Measurements from ENCODE around the gene IGSF21.

The IGSF21 gene

DNA sequence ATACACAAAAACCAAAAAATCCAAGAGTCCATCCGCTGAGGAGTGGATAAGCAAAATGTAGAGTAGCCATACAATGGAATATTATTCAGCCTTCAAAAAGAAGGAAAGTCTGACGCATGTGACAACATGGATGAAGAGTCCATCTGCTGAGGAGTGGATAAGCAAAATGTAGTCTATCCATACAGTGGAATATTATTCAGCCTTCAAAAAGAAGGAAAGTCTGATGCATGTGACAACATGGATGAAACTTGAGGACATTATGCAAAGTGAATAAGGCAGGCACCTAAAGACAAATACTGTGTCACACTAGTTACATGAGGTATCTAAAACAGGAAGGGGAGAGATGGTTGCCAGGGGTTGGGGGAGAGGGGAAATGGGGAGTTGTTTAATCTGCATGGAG, 14.0 kb upstream of the IGSF21 start:
- TF ChIP-seq, protein P1, sequence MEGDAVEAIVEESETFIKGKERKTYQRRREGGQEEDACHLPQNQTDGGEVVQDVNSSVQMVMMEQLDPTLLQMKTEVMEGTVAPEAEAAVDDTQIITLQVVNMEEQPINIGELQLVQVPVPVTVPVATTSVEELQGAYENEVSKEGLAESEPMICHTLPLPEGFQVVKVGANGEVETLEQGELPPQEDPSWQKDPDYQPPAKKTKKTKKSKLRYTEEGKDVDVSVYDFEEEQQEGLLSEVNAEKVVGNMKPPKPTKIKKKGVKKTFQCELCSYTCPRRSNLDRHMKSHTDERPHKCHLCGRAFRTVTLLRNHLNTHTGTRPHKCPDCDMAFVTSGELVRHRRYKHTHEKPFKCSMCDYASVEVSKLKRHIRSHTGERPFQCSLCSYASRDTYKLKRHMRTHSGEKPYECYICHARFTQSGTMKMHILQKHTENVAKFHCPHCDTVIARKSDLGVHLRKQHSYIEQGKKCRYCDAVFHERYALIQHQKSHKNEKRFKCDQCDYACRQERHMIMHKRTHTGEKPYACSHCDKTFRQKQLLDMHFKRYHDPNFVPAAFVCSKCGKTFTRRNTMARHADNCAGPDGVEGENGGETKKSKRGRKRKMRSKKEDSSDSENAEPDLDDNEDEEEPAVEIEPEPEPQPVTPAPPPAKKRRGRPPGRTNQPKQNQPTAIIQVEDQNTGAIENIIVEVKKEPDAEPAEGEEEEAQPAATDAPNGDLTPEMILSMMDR (IDR thresholded peaks at IDR 0.05; ENCODE audit: low read length, missing control alignments), result no peak
- H3K4me3 ChIP-seq (replicated peaks; ENCODE audit: low read depth, low read length), result no peak overlapping the region
- DNase-seq (ENCODE audit: low read depth), result no peak

GRCh38 chr1:18094096-18094495, 13.5 kb upstream of the IGSF21 start:
- TF ChIP-seq, protein P1 (IDR thresholded peaks at IDR 0.05; ENCODE audit: low read length, missing control alignments), result no peak
- no peak for DNase-seq (ENCODE audit: low read depth)
- no peak overlapping the region for H3K4me3 ChIP-seq (replicated peaks; ENCODE audit: low read depth, low read length)

DNA sequence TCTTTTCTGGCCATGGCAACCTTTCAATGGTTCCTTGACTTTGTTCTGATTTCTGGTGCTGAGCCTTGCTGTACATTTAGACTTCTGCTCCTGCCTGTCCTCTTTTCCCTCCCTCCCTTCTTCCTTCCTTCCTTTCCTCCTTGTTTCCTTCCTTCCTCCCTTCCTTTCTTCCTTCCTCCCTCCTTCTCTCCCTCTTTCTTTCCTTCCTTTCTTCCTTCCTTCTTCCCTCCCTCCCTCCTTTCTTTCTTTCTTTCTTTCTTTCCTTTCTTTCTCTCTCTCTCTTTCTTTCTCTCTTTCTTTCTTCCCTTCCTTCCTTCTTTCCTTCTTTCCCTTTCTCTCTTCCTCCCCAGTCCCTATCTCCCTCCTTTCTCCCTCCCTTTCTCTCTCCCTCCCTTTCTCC, 10.4 kb upstream of the IGSF21 start:
- no peak for DNase-seq (ENCODE audit: low read depth)
- TF ChIP-seq, protein P1 (IDR thresholded peaks at IDR 0.05; ENCODE audit: low read length, missing control alignments), result no peak
- H3K4me3 ChIP-seq (replicated peaks; ENCODE audit: low read depth, low read length), result no peak overlapping the region

DNA sequence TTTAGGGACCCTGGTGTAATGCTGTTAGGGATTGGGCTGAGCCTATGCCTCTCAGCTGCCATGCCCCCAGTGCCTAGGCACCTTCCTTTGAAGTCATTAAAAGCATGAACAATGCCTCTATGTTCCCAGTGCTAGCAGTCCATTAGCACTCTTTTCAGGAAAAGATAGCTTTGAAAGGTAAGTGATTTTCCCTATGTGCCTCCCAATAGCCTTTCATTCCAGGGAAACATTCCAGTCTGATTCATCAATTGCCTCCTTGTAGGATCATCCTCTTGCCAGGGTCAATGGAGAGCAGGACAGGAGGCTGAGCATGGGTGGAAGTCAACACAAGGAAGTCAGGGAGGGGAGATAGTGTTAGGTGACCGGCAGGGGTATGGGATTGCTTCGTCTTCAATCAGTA, 8.6 kb upstream of the IGSF21 start:
- no peak overlapping the region for H3K4me3 ChIP-seq (replicated peaks; ENCODE audit: low read depth, low read length)
- TF ChIP-seq, protein P1 (IDR thresholded peaks at IDR 0.05; ENCODE audit: low read length, missing control alignments), result no peak

DNA sequence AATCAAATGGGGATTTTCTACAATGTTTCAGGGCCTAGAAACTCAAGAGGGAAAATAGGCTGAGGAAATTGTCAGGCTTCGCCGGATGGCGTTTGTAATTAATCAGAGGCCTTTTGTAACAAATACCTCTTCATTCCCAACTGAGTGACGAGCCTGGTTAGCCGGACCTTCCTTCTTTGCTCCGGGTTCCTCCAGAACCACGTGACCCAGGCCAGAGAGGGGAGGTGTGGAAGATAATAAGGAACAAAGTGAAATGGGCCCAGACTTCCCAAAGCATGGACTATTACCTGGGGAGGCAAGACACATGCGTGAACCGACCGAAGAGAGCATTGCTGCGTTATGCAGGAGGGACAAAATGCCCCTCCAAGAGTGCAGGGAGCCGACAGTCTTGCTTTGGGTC, 7.5 kb upstream of the IGSF21 start:
- TF ChIP-seq, protein P1 (IDR thresholded peaks at IDR 0.05; ENCODE audit: low read length, missing control alignments), result no peak
- DNase-seq (ENCODE audit: low read depth), result no peak
- no peak overlapping the region for H3K4me3 ChIP-seq (replicated peaks; ENCODE audit: low read depth, low read length)

More for the DNA sequence above, 8.6 kb upstream of the IGSF21 start:
- no peak for DNase-seq (ENCODE audit: low read depth)

DNA sequence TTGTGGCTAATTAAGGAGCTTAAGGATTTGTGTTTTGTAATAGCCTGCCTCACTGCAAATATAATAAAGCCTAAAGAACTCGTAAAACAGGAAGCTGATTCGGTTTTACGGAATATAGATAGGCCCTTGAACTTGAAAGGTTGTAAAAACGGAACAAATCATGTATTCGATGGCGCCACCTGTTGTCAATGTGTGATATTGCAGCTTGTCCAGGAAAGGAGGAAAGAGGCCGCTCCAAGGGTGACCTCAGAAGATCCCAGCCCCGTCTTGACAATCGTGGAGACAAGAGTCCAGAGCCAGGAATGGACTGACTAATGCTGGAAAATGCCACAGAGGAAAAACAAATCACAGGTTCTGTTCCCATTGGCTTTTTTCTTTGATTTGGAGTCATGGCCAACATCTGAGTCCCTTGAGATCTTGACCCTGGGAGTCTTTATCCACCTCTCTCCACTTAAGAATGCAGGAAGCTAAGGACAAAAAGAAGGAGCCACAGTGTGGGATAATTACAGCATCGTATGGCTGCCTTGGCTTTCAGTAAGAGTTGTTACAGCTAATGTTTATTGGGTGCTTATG, 7.0 kb upstream of the IGSF21 start:
- TF ChIP-seq, protein P1 (IDR thresholded peaks at IDR 0.05; ENCODE audit: low read length, missing control alignments), result peak; percentile 75
- no peak overlapping the region for H3K4me3 ChIP-seq (replicated peaks; ENCODE audit: low read depth, low read length)
- peak; percentile 69 for DNase-seq (ENCODE audit: low read depth)

DNA sequence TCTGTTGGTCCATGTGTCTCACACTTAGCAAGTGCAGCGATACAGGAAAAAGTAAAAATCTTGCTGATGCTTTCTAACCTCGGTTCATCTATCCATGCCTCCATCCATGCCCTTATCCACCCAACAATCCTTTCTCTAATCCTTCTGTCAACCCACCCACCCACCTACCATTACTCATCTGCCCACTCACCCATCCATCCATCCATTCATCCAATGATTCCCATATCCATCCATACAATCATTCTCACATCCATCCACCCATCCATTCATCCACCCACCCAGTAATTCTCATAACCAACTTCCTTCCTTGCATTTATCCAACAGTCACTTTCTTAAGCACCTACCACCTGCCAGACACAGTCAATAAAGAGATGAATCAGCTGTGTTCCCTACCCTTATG, 6.1 kb upstream of the IGSF21 start:
- H3K4me3 ChIP-seq (replicated peaks; ENCODE audit: low read depth, low read length), result no peak overlapping the region
- TF ChIP-seq, protein P1 (IDR thresholded peaks at IDR 0.05; ENCODE audit: low read length, missing control alignments), result no peak
- no peak for DNase-seq (ENCODE audit: low read depth)

Data from fibroblast of pulmonary artery (primary cell).